H9 (cell line): ENCODE measurements around the gene FRAS1. TPM values are rescaled to one million over a fixed set of nuclear protein-coding genes. Genes with fewer than 3 reads are reported as not detected.

ENCODE experiments used
- DNase-seq: peaks from one replicate; pipeline ENCODE4 v3.0.0-alpha.2; 2017
- H2AFZ ChIP-seq: one replicate; pipeline ENCODE4 v1.6.1; 2013; ENCODE audit warnings: mild to moderate bottlenecking, low read length, control low read depth, moderate library complexity
- H2AK5ac ChIP-seq: 2 replicates; pipeline ENCODE4 v1.6.1; 2013; ENCODE audit warnings: low read length, control low read depth, mixed read lengths; ENCODE audit not compliant: insufficient read length
- H2BK120ac ChIP-seq: one replicate; pipeline ENCODE4 v1.6.1; 2013; ENCODE audit warnings: low read depth, mild to moderate bottlenecking, low read length, control low read depth, inconsistent platforms; ENCODE audit not compliant: poor library complexity, severe bottlenecking
- H2BK12ac ChIP-seq: 2 replicates; pipeline ENCODE4 v1.6.1; 2013; ENCODE audit warnings: low read length, control low read depth, mixed read lengths, low read depth; ENCODE audit not compliant: insufficient read length
- H2BK15ac ChIP-seq: 2 replicates; pipeline ENCODE4 v1.6.1; 2013; ENCODE audit warnings: low read depth, low read length, control low read depth
- H2BK20ac ChIP-seq: one replicate; pipeline ENCODE4 v1.6.1; 2013; ENCODE audit warnings: low read depth, mild to moderate bottlenecking, low read length, control low read depth, inconsistent platforms; ENCODE audit not compliant: poor library complexity, severe bottlenecking
- H2BK5ac ChIP-seq: 2 replicates; pipeline ENCODE4 v1.6.1; 2013; ENCODE audit warnings: low read length, control low read depth, mixed read lengths; ENCODE audit not compliant: insufficient read length
- H3K14ac ChIP-seq: 2 replicates; pipeline ENCODE4 v1.6.1; 2013; ENCODE audit warnings: low read length, control low read depth; ENCODE audit not compliant: insufficient read depth
- H3K18ac ChIP-seq: 2 replicates; pipeline ENCODE4 v1.6.1; 2013; ENCODE audit warnings: low read depth, mild to moderate bottlenecking, mixed read lengths, low read length, control low read depth; ENCODE audit not compliant: insufficient read length
- H3K23ac ChIP-seq: 2 replicates; pipeline ENCODE4 v1.6.1; 2013; ENCODE audit warnings: low read length, control low read depth, mixed read lengths, low read depth; ENCODE audit not compliant: insufficient read length
- H3K23me2 ChIP-seq: 2 replicates; pipeline ENCODE4 v1.6.1; 2013; ENCODE audit warnings: low read depth, mild to moderate bottlenecking, mixed read lengths, low read length, control low read depth; ENCODE audit not compliant: insufficient read length, poor library complexity, severe bottlenecking
- H3K27ac ChIP-seq: 2 replicates; pipeline ENCODE4 v1.5.1; 2013; ENCODE audit warnings: low read length, control low read depth, mixed read lengths, low read depth; ENCODE audit not compliant: insufficient read length
- H3K27me3 ChIP-seq: 2 replicates; pipeline ENCODE4 v1.6.1; 2013; ENCODE audit warnings: low read length, control low read depth, inconsistent platforms; ENCODE audit not compliant: insufficient read depth
- H3K4ac ChIP-seq: 2 replicates; pipeline ENCODE4 v1.6.1; 2013; ENCODE audit warnings: low read depth, mild to moderate bottlenecking, control low read depth, inconsistent platforms, low read length, moderate library complexity
- H3K4me1 ChIP-seq: 2 replicates; pipeline ENCODE4 v1.6.1; 2013; ENCODE audit warnings: low read length, control low read depth, inconsistent platforms; ENCODE audit not compliant: insufficient read depth
- H3K4me2 ChIP-seq: 2 replicates; pipeline ENCODE4 v1.6.1; 2013; ENCODE audit warnings: low read length, control low read depth, mixed read lengths; ENCODE audit not compliant: insufficient read length, insufficient read depth
- H3K56ac ChIP-seq: 2 replicates; pipeline ENCODE4 v1.6.1; 2013; ENCODE audit warnings: low read depth, mild to moderate bottlenecking, mixed read lengths, low read length, control low read depth; ENCODE audit not compliant: insufficient read length
- H3K79me1 ChIP-seq: 2 replicates; pipeline ENCODE4 v1.6.1; 2013; ENCODE audit warnings: low read depth, mild to moderate bottlenecking, moderate library complexity, low read length, control low read depth, inconsistent platforms; ENCODE audit not compliant: insufficient read depth, poor library complexity, severe bottlenecking
- H3K79me2 ChIP-seq: 2 replicates; pipeline ENCODE4 v1.6.1; 2013; ENCODE audit warnings: low read length, control low read depth, inconsistent platforms; ENCODE audit not compliant: insufficient read depth
- H3K9ac ChIP-seq: 2 replicates; pipeline ENCODE4 v1.6.1; 2013; ENCODE audit warnings: low read length, control low read depth, mixed read lengths; ENCODE audit not compliant: insufficient read length; ENCODE audit errors: extremely low read depth
- H3K9me3 ChIP-seq: one replicate; pipeline ENCODE4 v1.6.1; 2013; ENCODE audit warnings: low read depth, low read length, inconsistent platforms; ENCODE audit not compliant: control insufficient read depth
- H3T11ph ChIP-seq: one replicate; pipeline ENCODE4 v1.6.1; 2013; ENCODE audit warnings: mild to moderate bottlenecking, low read length, control low read depth, inconsistent platforms
- H4K20me1 ChIP-seq: one replicate; pipeline ENCODE4 v1.6.1; 2013; ENCODE audit not compliant: control insufficient read depth, insufficient read length, insufficient read depth
- H4K5ac ChIP-seq: 2 replicates; pipeline ENCODE4 v1.6.1; 2013; ENCODE audit warnings: low read depth, mild to moderate bottlenecking, mixed read lengths, low read length, control low read depth; ENCODE audit not compliant: insufficient read length
- H4K8ac ChIP-seq: replicated peaks from 2 replicates; pipeline ENCODE4 v1.6.1; 2013; ENCODE audit warnings: low read length, control low read depth, mixed read lengths, low read depth; ENCODE audit not compliant: insufficient read length
- H4K91ac ChIP-seq: 2 replicates; pipeline ENCODE4 v1.6.1; 2013; ENCODE audit warnings: low read depth, mild to moderate bottlenecking, moderate library complexity, mixed read lengths, low read length, control low read depth; ENCODE audit not compliant: insufficient read length
- H3K27ac Mint-ChIP-seq, 3 experiments: 2 replicates in 2 of 3; 3 replicates in 1 of 3; pipeline ENCODE4 v1.8.0; 2020 to 2021; ENCODE audit warnings: mixed read lengths in 3 of 3, mild to moderate bottlenecking in 1 of 3, moderate library complexity in 1 of 3
- H3K27me3 Mint-ChIP-seq: 2 replicates; pipeline ENCODE4 v1.8.0; 2021; ENCODE audit warnings: low read depth, mild to moderate bottlenecking, moderate library complexity, mixed read lengths
- H3K36me3 Mint-ChIP-seq, 3 experiments: 2 replicates in 2 of 3; 3 replicates in 1 of 3; pipeline ENCODE4 v1.8.0; 2020 to 2021; ENCODE audit warnings: low read depth in 3 of 3, mixed read lengths in 3 of 3; ENCODE audit not compliant: insufficient read depth in 1 of 3
- H3K4me1 Mint-ChIP-seq, 2 experiments: 2 replicates each; pipeline ENCODE4 v1.8.0; 2020; ENCODE audit warnings: mixed read lengths in 2 of 2
- H3K4me3 Mint-ChIP-seq, 2 experiments: 2 replicates in 1 of 2; 3 replicates in 1 of 2; pipeline ENCODE4 v1.8.0; 2020 to 2021; ENCODE audit warnings: mild to moderate bottlenecking in 2 of 2, mixed read lengths in 2 of 2, moderate library complexity in 1 of 2
- H3K9me3 Mint-ChIP-seq, 2 experiments: 2 replicates in 1 of 2; 3 replicates in 1 of 2; pipeline ENCODE4 v1.8.0; 2020; ENCODE audit warnings: mild to moderate bottlenecking in 2 of 2, mixed read lengths in 2 of 2, moderate library complexity in 1 of 2
- WGBS: extraction: QIAGEN DNeasy Blood & Tissue Kit; methylation state at CpG from one replicate; pipeline ENCODE4 v1.1.7; 2013; ENCODE audit warnings: missing lambda C conversion rate, low lambda C conversion rate, mixed read lengths; ENCODE audit not compliant: insufficient read length; ENCODE audit errors: extremely low coverage; 5-methylcytosine and 5-hydroxymethylcytosine counted together
- total RNA-seq: library from RNA; stranded (reverse); gene quantifications from 2 replicates; pipeline ENCODE4 v1.2.1, GENCODE V29; 2021
- TF ChIP-seq, protein P1 (sequence below): fragments of 200-600 bp; sonication (generic); conservative IDR thresholded peaks from 3 replicates; pipeline ENCODE4 v1.8.0; 2021; ENCODE audit warnings: antibody characterized with exemption, mild to moderate bottlenecking

FRAS1 gene
- total RNA-seq, 1 experiment from 2014 or later, result 58.5 TPM

DNA sequence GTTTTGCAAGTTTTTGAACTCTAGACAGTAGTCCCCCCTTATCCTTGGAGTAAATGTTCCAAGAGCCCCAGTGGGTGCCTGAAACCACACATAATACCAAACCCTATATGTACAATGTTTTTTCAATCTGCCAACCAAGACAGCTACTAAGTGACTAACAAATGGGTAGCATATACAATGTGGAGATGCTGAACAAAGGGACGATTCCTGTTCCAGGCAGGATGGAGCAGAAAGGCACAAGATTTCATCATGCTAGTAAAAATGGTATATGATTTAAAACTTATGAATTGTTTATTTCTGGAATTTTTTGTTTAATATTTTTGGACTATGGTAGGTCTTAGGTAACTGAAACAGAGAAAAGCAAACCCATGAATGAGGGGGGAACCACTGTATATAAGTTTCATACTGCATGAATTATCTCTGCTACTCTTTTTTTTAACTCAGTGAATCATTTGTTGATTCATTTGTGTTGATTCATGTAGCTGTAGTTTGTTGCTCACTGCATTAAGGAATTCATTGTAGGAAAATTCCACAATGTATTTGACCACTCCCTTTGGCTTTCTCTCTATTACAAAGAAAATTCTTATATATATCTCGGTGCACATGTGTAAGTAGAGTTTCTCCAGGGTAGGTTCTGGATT, 472.6 kb downstream of the FRAS1 start:
- TF ChIP-seq, protein P1, sequence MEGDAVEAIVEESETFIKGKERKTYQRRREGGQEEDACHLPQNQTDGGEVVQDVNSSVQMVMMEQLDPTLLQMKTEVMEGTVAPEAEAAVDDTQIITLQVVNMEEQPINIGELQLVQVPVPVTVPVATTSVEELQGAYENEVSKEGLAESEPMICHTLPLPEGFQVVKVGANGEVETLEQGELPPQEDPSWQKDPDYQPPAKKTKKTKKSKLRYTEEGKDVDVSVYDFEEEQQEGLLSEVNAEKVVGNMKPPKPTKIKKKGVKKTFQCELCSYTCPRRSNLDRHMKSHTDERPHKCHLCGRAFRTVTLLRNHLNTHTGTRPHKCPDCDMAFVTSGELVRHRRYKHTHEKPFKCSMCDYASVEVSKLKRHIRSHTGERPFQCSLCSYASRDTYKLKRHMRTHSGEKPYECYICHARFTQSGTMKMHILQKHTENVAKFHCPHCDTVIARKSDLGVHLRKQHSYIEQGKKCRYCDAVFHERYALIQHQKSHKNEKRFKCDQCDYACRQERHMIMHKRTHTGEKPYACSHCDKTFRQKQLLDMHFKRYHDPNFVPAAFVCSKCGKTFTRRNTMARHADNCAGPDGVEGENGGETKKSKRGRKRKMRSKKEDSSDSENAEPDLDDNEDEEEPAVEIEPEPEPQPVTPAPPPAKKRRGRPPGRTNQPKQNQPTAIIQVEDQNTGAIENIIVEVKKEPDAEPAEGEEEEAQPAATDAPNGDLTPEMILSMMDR, result no peak
- no peak overlapping the region for H3K9ac ChIP-seq
- H3K23ac ChIP-seq, result no peak overlapping the region
- peaks cover 5 to 8% of the 10 kb centered on the region in 2 experiments for H3K4me1 Mint-ChIP-seq
- no peak overlapping the region for H2BK120ac ChIP-seq
- H4K5ac ChIP-seq, result no peak overlapping the region
- H4K91ac ChIP-seq, result no peak overlapping the region
- H2BK12ac ChIP-seq, result no peak overlapping the region
- no peak overlapping the region for H3K14ac ChIP-seq
- DNase-seq, result no peak
- H3K9me3 ChIP-seq, result no peaks in the 10 kb centered on the region
- H3K27ac ChIP-seq, result no peak overlapping the region
- H3K4me3 Mint-ChIP-seq, result no peak overlapping the region
- H2BK5ac ChIP-seq, result no peak overlapping the region
- no peak overlapping the region for H2AFZ ChIP-seq
- no peak overlapping the region for H3K56ac ChIP-seq
- no peak overlapping the region for H3K4ac ChIP-seq
- H2AK5ac ChIP-seq, result no peak overlapping the region
- H3K4me2 ChIP-seq, result no peak overlapping the region
- H3K23me2 ChIP-seq, result no peaks in the 10 kb centered on the region
- H3K27me3 Mint-ChIP-seq, result no peaks in the 10 kb centered on the region
- H3K79me1 ChIP-seq, result no peaks in the 10 kb centered on the region
- H3K18ac ChIP-seq, result no peak overlapping the region
- no peak overlapping the region for H2BK15ac ChIP-seq
- no peak overlapping the region for H2BK20ac ChIP-seq
- H3K27ac Mint-ChIP-seq, result no peak overlapping the region
- no peaks in the 10 kb centered on the region for H3K27me3 ChIP-seq
- peaks cover 4 to 18% (median 10%) of the 10 kb centered on the region in 3 experiments; a peak in 6 of 7 replicates for H3K36me3 Mint-ChIP-seq
- H3T11ph ChIP-seq, result no peak overlapping the region
- no peak overlapping the region for H4K8ac ChIP-seq
- H3K4me1 ChIP-seq, result no peaks in the 10 kb centered on the region
- no peaks in the 10 kb centered on the region for H3K79me2 ChIP-seq
- H3K9me3 Mint-ChIP-seq, result no peaks in the 10 kb centered on the region
- WGBS, result no CpG with 5 or more reads among the region's 2 CpGs
- no peaks in the 10 kb centered on the region for H4K20me1 ChIP-seq
